SK-N-SH (cell line): ENCODE measurements around the gene DPYSL4. TPM values are rescaled to one million over a fixed set of nuclear protein-coding genes. Genes with fewer than 3 reads are reported as not detected.

Experiments used
- CTCF ChIA-PET: fragments of 300-600, 350-600 bp; formaldehyde crosslinking; extraction: SDS; loops from one replicate; lab custom pipeline; 2021; lab: Yijun Ruan, JAX
- POLR2A ChIA-PET: fragments of 350-600 bp; sonication (Branson Sonifier 250); formaldehyde crosslinking; extraction: SDS; loops from one replicate; lab custom pipeline; 2020; ENCODE audit warnings: antibody characterized with exemption, inconsistent platforms; lab: Yijun Ruan, JAX
- DNase-seq: peaks from one replicate; pipeline ENCODE4 v3.0.0; 2012
- H2AFZ ChIP-seq: fragments of 200-600 bp; sonication (generic); 2 replicates; pipeline ENCODE4 v1.8.1; 2016; ENCODE audit warnings: antibody characterized with exemption, mild to moderate bottlenecking, low read depth
- H3F3A ChIP-seq: fragments of 200-600 bp; sonication (generic); replicated peaks from 2 replicates; pipeline ENCODE3; 2016; ENCODE audit warnings: antibody characterized with exemption, mild to moderate bottlenecking; ENCODE audit not compliant: insufficient read depth
- H3K27ac ChIP-seq, 2 experiments: fragments of 200-500 bp in 1 of 2; fragments of 200-600 bp in 1 of 2; sonication (Bioruptor generic) in 1 of 2; sonication (generic), shearing (Covaris generic) in 1 of 2; 2 replicates each; pipeline versions ENCODE4 v1.5.1 to v1.6.1; 2014 to 2016; ENCODE audit warnings: low read depth in 2 of 2, inconsistent platforms in 1 of 2, low read length in 1 of 2, mild to moderate bottlenecking in 1 of 2, mixed read lengths in 1 of 2
- H3K27me3 ChIP-seq: fragments of 200-600 bp; sonication (generic), shearing (Covaris generic); 2 replicates; pipeline ENCODE4 v1.6.1; 2016; ENCODE audit warnings: mixed run types; ENCODE audit not compliant: insufficient read depth
- H3K36me3 ChIP-seq, 2 experiments: fragments of 200-500 bp in 1 of 2; fragments of 200-600 bp in 1 of 2; sonication (Bioruptor generic) in 1 of 2; sonication (generic) in 1 of 2; replicated peaks in 1 of 2; 2 replicates each; pipeline versions ENCODE3 to v1.5.1; 2014 to 2016; ENCODE audit warnings: low read length in 1 of 2, mild to moderate bottlenecking in 1 of 2; ENCODE audit not compliant: insufficient read depth in 2 of 2, control insufficient read depth in 1 of 2
- H3K4me1 ChIP-seq, 2 experiments: fragments of 200-500 bp in 1 of 2; fragments of 200-600 bp in 1 of 2; sonication (Bioruptor generic) in 1 of 2; sonication (generic), shearing (Covaris generic) in 1 of 2; 2 replicates each; pipeline versions ENCODE4 v1.5.1 to v1.6.1; 2014 to 2016; ENCODE audit warnings: low read depth in 1 of 2, low read length in 1 of 2, mixed run types in 1 of 2; ENCODE audit not compliant: insufficient read depth in 2 of 2, control insufficient read depth in 1 of 2
- H3K4me2 ChIP-seq: fragments of 200-600 bp; sonication (generic), shearing (Covaris generic); 2 replicates; pipeline ENCODE4 v1.6.1; 2017; ENCODE audit warnings: mixed run types
- H3K4me3 ChIP-seq, 2 experiments: fragments of 200-500 bp in 1 of 2; fragments of 200-600 bp in 1 of 2; sonication (Bioruptor generic) in 1 of 2; sonication (generic), shearing (Covaris generic) in 1 of 2; 2 replicates each; pipeline versions ENCODE4 v1.5.1 to v1.8.1; 2014 to 2016; ENCODE audit warnings: low read depth in 2 of 2, inconsistent platforms in 1 of 2, low read length in 1 of 2, mild to moderate bottlenecking in 1 of 2, mixed read lengths in 1 of 2, moderate library complexity in 1 of 2
- H3K79me2 ChIP-seq: fragments of 200-600 bp; sonication (generic); 2 replicates; pipeline ENCODE4 v1.8.1; 2017; ENCODE audit warnings: mild to moderate bottlenecking; ENCODE audit not compliant: insufficient read depth
- H3K9ac ChIP-seq: fragments of 200-600 bp; sonication (generic); 2 replicates; pipeline ENCODE4 v1.6.1; 2017; ENCODE audit warnings: mixed run types
- H3K9me2 ChIP-seq: fragments of 200-600 bp; sonication (generic); 2 replicates; pipeline ENCODE4 v1.6.1; 2017; ENCODE audit warnings: mixed run types
- H3K9me3 ChIP-seq: fragments of 200-600 bp; sonication (generic); 2 replicates; pipeline ENCODE4 v1.6.1; 2017; ENCODE audit warnings: mixed run types, mild to moderate bottlenecking, moderate library complexity
- H4K20me1 ChIP-seq: fragments of 200-600 bp; sonication (generic); 2 replicates; pipeline ENCODE4 v1.6.1; 2017; ENCODE audit warnings: mild to moderate bottlenecking, mixed run types; ENCODE audit not compliant: insufficient read depth
- ELF1 ChIP-seq: IDR thresholded peaks from 2 replicates; pipeline ENCODE4 v1.4.0; 2012
- EP300 ChIP-seq, 2 experiments: IDR thresholded peaks; 2 replicates each; pipeline versions ENCODE4 v1.4.0 to v1.6.1; 2012; ENCODE audit warnings: borderline replicate concordance in 1 of 2, low read depth in 1 of 2, low read length in 1 of 2
- EZH2phosphoT487 ChIP-seq: fragments of 200-600 bp; sonication (generic); IDR thresholded peaks from 2 replicates; pipeline ENCODE4 v1.6.1; 2017; ENCODE audit warnings: low read depth, mixed run types, mild to moderate bottlenecking, antibody characterized with exemption, moderate library complexity, borderline replicate concordance
- FOXJ3 ChIP-seq: sonication (generic); formaldehyde crosslinking; IDR thresholded peaks from 2 replicates; pipeline ENCODE4 v1.5.1; 2020; ENCODE audit warnings: mild to moderate bottlenecking, missing genetic modification reagents
- FOXM1 ChIP-seq: IDR thresholded peaks from 2 replicates; pipeline ENCODE4 v1.4.0; 2012; ENCODE audit warnings: low read depth, mild to moderate bottlenecking
- GABPA ChIP-seq: IDR thresholded peaks from 2 replicates; pipeline ENCODE4 v1.4.0; 2012; ENCODE audit warnings: low read depth, mild to moderate bottlenecking
- JUND ChIP-seq: IDR thresholded peaks from 2 replicates; pipeline ENCODE4 v1.4.0; 2012
- NFIC ChIP-seq: IDR thresholded peaks from 2 replicates; pipeline ENCODE4 v1.4.0; 2012; ENCODE audit warnings: borderline replicate concordance
- NRF1 ChIP-seq: IDR thresholded peaks from 2 replicates; pipeline ENCODE4 v1.6.1; 2012; ENCODE audit warnings: low read depth, mild to moderate bottlenecking, low read length
- RAD21 ChIP-seq: IDR thresholded peaks from 2 replicates; pipeline ENCODE4 v1.6.1; 2012; ENCODE audit warnings: mild to moderate bottlenecking, low read length
- REST ChIP-seq: IDR thresholded peaks from 2 replicates; pipeline ENCODE4 v1.6.1; 2012; ENCODE audit warnings: mild to moderate bottlenecking, low read depth, low read length, moderate library complexity
- RFX5 ChIP-seq: IDR thresholded peaks from 2 replicates; pipeline ENCODE4 v1.6.1; 2012; ENCODE audit warnings: mild to moderate bottlenecking, improper control_type of control experiment, low read length
- SMC3 ChIP-seq: IDR thresholded peaks from 2 replicates; pipeline ENCODE4 v1.6.1; 2012; ENCODE audit warnings: low read depth, low read length, improper control_type of control experiment
- TAF1 ChIP-seq: IDR thresholded peaks from 2 replicates; pipeline ENCODE4 v1.6.1; 2012; ENCODE audit warnings: low read depth, mild to moderate bottlenecking, low read length, moderate library complexity, borderline replicate concordance
- TCF12 ChIP-seq: IDR thresholded peaks from 2 replicates; pipeline ENCODE4 v1.4.0; 2012
- YY1 ChIP-seq: IDR thresholded peaks from 2 replicates; pipeline ENCODE4 v1.4.0; 2012; ENCODE audit warnings: low read depth, mild to moderate bottlenecking
- WGBS: methylation state at CpG from one replicate; pipeline ENCODE4 v1.1.6; 2017; ENCODE audit warnings: low lambda C conversion rate; 5-methylcytosine and 5-hydroxymethylcytosine counted together
- polyA plus RNA-seq, 3 experiments: library from polyadenylated mRNA; depleted of rRNA; stranded (reverse); fragments of >200 nt; gene quantifications; 2 replicates each; pipeline ENCODE4 v1.2.3, GENCODE V29; 2012
- TF ChIP-seq, protein P1 (sequence below): fragments of 150-350 bp; IDR thresholded peaks from 2 replicates; pipeline ENCODE4 v1.6.1; 2017; ENCODE audit warnings: antibody characterized with exemption, low read length, low read depth, borderline replicate concordance
- TF ChIP-seq, protein P2 (sequence below): IDR thresholded peaks from 2 replicates; pipeline ENCODE4 v1.4.0; 2012; ENCODE audit warnings: low read depth, borderline replicate concordance
- TF ChIP-seq, protein P3 (sequence below): IDR thresholded peaks from 2 replicates; pipeline ENCODE4; 2012

DPYSL4 gene
- polyA plus RNA-seq, 1 of the 3 experiments (the other 2 are of a cell fraction): 21.8 TPM

GRCh38 chr10:132152896-132153580, 33.7 kb upstream of the DPYSL4 start:
- Histone ChIP-seq H3K9me2 (no peaks in the 10 kb centered on the region), H3K9me3 (no peaks in the 10 kb centered on the region), H2AFZ (no peak overlapping the region), H3K79me2 (no peaks in the 10 kb centered on the region), H3K27ac (no peak overlapping the region)
- CTCF ChIA-PET: interaction anchor here (1.5 to 2.3 kb wide), 2 partner anchors 10 to 130 kb away, joined by 5 to 24 read pairs; no protein-coding TSS in a partner anchor
- POLR2A ChIA-PET: no interaction called here
- TF ChIP-seq ELF1 (no peak), TCF12 (no peak), GABPA (no peak), TAF1 (no peak), YY1 (no peak), RAD21 (no peak), EZH2phosphoT487 (no peak), RFX5 (no peak)
- TF ChIP-seq, protein P1, sequence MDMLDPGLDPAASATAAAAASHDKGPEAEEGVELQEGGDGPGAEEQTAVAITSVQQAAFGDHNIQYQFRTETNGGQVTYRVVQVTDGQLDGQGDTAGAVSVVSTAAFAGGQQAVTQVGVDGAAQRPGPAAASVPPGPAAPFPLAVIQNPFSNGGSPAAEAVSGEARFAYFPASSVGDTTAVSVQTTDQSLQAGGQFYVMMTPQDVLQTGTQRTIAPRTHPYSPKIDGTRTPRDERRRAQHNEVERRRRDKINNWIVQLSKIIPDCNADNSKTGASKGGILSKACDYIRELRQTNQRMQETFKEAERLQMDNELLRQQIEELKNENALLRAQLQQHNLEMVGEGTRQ: no peak
- TF ChIP-seq, protein P2, sequence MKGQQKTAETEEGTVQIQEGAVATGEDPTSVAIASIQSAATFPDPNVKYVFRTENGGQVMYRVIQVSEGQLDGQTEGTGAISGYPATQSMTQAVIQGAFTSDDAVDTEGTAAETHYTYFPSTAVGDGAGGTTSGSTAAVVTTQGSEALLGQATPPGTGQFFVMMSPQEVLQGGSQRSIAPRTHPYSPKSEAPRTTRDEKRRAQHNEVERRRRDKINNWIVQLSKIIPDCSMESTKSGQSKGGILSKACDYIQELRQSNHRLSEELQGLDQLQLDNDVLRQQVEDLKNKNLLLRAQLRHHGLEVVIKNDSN: no peak
- TF ChIP-seq, all 33 proteins: peak for 0
- Histone ChIP-seq H4K20me1 (no peaks in the 10 kb centered on the region), H3K4me2 (no peak overlapping the region), H3F3A (no peaks in the 10 kb centered on the region), H3K36me3 (no peaks in the 10 kb centered on the region), H3K4me1 (no peaks in the 10 kb centered on the region; a peak in 1 of 4 replicates), H3K9ac (no peak overlapping the region), H3K27me3 (no peaks in the 10 kb centered on the region), H3K4me3 (no peak overlapping the region)
- WGBS: 80% methylated on average over 6 of the region's 13 CpGs
- DNase-seq: no peak

GRCh38 chr10:132153616-132154217, 33.0 kb upstream of the DPYSL4 start:
- Histone ChIP-seq H3K79me2 (no peaks in the 10 kb centered on the region), H3K4me2 (no peak overlapping the region), H2AFZ (no peak overlapping the region), H3K9me2 (no peaks in the 10 kb centered on the region), H3K9me3 (no peaks in the 10 kb centered on the region), H3K36me3 (no peaks in the 10 kb centered on the region), H3K27me3 (no peaks in the 10 kb centered on the region), H3F3A (no peaks in the 10 kb centered on the region), H3K4me1 (no peaks in the 10 kb centered on the region; a peak in 1 of 4 replicates), H4K20me1 (no peaks in the 10 kb centered on the region), H3K9ac (no peak overlapping the region), H3K27ac (no peak overlapping the region), H3K4me3 (no peak overlapping the region)
- DNase-seq: no peak
- ChIA-PET CTCF (interaction anchor here (1.5 kb wide), 1 partner anchor 131 kb away, joined by 5 read pairs; no protein-coding TSS in a partner anchor), POLR2A (no interaction called here)
- 59% methylated on average over 14 of the region's 19 CpGs for WGBS
- TF ChIP-seq EP300 (IDR thresholded peaks at IDR 0.05; ENCODE audit: borderline replicate concordance in 1 of 2, low read depth in 1 of 2, low read length in 1 of 2) (no peak), FOXJ3 (no peak), SMC3 (no peak), NRF1 (no peak), RFX5 (no peak), TAF1 (no peak), REST (no peak), FOXM1 (no peak), JUND (no peak), NFIC (no peak)
- TF ChIP-seq, protein P3, sequence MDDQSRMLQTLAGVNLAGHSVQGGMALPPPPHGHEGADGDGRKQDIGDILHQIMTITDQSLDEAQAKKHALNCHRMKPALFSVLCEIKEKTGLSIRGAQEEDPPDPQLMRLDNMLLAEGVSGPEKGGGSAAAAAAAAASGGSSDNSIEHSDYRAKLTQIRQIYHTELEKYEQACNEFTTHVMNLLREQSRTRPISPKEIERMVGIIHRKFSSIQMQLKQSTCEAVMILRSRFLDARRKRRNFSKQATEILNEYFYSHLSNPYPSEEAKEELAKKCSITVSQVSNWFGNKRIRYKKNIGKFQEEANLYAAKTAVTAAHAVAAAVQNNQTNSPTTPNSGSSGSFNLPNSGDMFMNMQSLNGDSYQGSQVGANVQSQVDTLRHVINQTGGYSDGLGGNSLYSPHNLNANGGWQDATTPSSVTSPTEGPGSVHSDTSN: no peak
- TF ChIP-seq, protein P1: no peak
